ENCODE data around the gene AGBL4.

DNA sequence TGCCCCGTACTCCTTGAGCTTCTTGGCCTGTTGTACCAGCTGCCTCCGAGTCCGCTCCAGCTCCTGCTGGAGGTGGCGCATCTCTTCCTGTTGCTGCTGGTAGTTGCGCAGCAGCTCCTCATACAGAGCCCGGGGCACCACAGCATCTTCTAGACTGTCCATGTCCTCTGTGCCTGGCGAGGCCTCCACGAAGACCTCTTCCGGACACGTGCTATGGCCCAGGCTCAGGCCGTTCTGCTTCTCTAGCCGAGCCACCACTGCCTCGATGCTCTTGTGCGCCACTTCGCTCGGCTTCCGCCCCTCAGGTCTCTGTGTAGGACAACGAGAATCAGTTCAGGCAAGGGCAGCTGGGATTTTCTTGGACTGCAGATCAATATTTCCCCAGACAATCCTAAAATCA, 1264.8 kb downstream of the AGBL4 start:
- TF ChIP-seq ELF1 (tag; IDR thresholded peaks at IDR 0.05): no peak
- TF ChIP-seq, protein P1, sequence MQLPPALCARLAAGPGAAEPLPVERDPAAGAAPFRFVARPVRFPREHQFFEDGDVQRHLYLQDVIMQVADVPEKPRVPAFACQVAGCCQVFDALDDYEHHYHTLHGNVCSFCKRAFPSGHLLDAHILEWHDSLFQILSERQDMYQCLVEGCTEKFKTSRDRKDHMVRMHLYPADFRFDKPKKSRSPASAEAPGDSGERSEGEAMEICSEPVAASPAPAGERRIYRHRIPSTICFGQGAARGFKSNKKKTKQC (CRISPR knock-in tag; IDR thresholded peaks at IDR 0.05): no peak
- TF ChIP-seq, protein P2, sequence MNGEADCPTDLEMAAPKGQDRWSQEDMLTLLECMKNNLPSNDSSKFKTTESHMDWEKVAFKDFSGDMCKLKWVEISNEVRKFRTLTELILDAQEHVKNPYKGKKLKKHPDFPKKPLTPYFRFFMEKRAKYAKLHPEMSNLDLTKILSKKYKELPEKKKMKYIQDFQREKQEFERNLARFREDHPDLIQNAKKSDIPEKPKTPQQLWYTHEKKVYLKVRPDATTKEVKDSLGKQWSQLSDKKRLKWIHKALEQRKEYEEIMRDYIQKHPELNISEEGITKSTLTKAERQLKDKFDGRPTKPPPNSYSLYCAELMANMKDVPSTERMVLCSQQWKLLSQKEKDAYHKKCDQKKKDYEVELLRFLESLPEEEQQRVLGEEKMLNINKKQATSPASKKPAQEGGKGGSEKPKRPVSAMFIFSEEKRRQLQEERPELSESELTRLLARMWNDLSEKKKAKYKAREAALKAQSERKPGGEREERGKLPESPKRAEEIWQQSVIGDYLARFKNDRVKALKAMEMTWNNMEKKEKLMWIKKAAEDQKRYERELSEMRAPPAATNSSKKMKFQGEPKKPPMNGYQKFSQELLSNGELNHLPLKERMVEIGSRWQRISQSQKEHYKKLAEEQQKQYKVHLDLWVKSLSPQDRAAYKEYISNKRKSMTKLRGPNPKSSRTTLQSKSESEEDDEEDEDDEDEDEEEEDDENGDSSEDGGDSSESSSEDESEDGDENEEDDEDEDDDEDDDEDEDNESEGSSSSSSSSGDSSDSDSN (IDR thresholded peaks at IDR 0.05; ENCODE audit: borderline replicate concordance in 1 of 2, low read depth in 2 of 2, low read length in 2 of 2): no peak
- no peak for TF ChIP-seq CBFB (CRISPR knock-in tag; IDR thresholded peaks at IDR 0.05)
- TF ChIP-seq, protein P3, sequence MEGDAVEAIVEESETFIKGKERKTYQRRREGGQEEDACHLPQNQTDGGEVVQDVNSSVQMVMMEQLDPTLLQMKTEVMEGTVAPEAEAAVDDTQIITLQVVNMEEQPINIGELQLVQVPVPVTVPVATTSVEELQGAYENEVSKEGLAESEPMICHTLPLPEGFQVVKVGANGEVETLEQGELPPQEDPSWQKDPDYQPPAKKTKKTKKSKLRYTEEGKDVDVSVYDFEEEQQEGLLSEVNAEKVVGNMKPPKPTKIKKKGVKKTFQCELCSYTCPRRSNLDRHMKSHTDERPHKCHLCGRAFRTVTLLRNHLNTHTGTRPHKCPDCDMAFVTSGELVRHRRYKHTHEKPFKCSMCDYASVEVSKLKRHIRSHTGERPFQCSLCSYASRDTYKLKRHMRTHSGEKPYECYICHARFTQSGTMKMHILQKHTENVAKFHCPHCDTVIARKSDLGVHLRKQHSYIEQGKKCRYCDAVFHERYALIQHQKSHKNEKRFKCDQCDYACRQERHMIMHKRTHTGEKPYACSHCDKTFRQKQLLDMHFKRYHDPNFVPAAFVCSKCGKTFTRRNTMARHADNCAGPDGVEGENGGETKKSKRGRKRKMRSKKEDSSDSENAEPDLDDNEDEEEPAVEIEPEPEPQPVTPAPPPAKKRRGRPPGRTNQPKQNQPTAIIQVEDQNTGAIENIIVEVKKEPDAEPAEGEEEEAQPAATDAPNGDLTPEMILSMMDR (IDR thresholded peaks at IDR 0.05 in 2 of 3, conservative IDR thresholded peaks at IDR 0.05 in 1 of 3; ENCODE audit: insufficient read depth in 2 of 3, low read depth in 1 of 3, low read length in 3 of 3): no peak
- no peak for TF ChIP-seq ZNF830 (CRISPR knock-in tag; IDR thresholded peaks at IDR 0.05)
- no peak for TF ChIP-seq CREB1 (IDR thresholded peaks at IDR 0.05)
- no peak for TF ChIP-seq CREB1 (CRISPR knock-in tag; IDR thresholded peaks at IDR 0.05)
- TF ChIP-seq NR3C1 (CRISPR knock-in tag; IDR thresholded peaks at IDR 0.05): no peak
- TF ChIP-seq, protein P4, sequence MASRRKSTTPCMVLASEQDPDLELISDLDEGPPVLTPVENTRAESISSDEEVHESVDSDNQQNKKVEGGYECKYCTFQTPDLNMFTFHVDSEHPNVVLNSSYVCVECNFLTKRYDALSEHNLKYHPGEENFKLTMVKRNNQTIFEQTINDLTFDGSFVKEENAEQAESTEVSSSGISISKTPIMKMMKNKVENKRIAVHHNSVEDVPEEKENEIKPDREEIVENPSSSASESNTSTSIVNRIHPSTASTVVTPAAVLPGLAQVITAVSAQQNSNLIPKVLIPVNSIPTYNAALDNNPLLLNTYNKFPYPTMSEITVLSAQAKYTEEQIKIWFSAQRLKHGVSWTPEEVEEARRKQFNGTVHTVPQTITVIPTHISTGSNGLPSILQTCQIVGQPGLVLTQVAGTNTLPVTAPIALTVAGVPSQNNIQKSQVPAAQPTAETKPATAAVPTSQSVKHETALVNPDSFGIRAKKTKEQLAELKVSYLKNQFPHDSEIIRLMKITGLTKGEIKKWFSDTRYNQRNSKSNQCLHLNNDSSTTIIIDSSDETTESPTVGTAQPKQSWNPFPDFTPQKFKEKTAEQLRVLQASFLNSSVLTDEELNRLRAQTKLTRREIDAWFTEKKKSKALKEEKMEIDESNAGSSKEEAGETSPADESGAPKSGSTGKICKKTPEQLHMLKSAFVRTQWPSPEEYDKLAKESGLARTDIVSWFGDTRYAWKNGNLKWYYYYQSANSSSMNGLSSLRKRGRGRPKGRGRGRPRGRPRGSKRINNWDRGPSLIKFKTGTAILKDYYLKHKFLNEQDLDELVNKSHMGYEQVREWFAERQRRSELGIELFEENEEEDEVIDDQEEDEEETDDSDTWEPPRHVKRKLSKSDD (conservative IDR thresholded peaks at IDR 0.05; ENCODE audit: low read length): no peak
- no peak for TF ChIP-seq KDM1A (IDR thresholded peaks at IDR 0.05)
- TF ChIP-seq JUND (IDR thresholded peaks at IDR 0.05; ENCODE audit: borderline replicate concordance, low read depth, low read length): no peak
- no peak for TF ChIP-seq JUND (tag; IDR thresholded peaks at IDR 0.05; ENCODE audit: borderline replicate concordance, low read depth, low read length)
- no peak for TF ChIP-seq EP300 (IDR thresholded peaks at IDR 0.05; ENCODE audit: low read length)
